ENCODE measurements around the gene CDC5L. TPM values are rescaled to one million over a fixed set of nuclear protein-coding genes. Genes with fewer than 3 reads are reported as not detected.

Gene CDC5L
- polyA plus RNA-seq, 3 donors = 4.9 to 10.2 (median 7.4) TPM

DNA sequence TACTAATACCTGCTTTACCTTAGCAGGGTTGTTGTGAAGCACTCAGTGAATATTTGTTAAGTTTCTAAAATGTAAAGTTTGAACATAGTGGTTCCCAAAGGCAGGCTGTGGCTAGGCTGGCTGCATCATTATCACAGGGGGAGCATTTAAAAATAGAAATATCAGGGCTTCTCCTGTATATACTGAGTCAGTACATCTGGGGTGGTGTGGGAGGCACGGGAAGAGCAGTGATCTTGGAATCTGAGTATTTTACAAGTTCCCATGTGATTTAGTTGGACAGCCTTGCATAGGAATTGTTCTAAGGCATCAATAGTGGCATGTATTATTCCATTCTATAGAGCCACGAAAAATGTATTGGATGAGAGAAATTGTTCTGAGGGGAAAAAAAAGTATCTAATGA, 8.0 kb downstream of the CDC5L start:
- 100% methylated on average over 1 of the region's 2 CpGs for WGBS (ENCODE audit: insufficient coverage)
- H3K4me1 Mint-ChIP-seq = peaks cover under 1% of the 10 kb centered on the region
- H3K36me3 ChIP-seq (replicated peaks in 1 of 2; ENCODE audit: control insufficient read depth in 1 of 2, insufficient read depth in 2 of 2, low read length in 2 of 2) = peaks cover 86 to 94% of the 10 kb centered on the region in 2 donors

DNA sequence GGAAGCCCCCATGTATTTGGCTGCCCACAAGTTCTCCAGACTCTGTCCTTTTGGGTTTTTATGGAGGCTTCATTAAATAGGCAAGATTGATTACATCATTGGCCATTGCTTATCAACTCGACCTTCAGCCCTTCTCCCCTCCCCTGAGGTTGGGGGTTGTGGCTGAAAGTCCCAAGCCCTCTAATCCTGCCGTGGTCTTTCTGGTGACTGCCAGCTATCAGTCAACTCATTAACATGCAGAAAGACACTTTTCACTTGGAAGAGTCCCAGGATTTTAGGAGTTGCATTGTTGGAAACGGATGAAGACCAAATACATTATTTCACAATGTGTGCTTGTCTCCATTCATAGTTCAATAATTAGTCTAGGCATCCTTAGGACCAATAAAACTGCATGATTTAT, 9.5 kb downstream of the CDC5L start:
- Histone ChIP-seq H3K4me2 (replicated peaks; ENCODE audit: extremely low read depth, low read length, poor library complexity, severe bottlenecking) (no peak overlapping the region), H3K27me3 (ENCODE audit: control insufficient read depth in 2 of 2, insufficient read depth in 2 of 2, low read length in 2 of 2) (no peaks in the 10 kb centered on the region), H3K79me2 (ENCODE audit: insufficient read depth, low read length) (peaks cover 47% of the 10 kb centered on the region), H3K36me3 (replicated peaks in 1 of 2; ENCODE audit: control insufficient read depth in 1 of 2, insufficient read depth in 2 of 2, low read length in 2 of 2) (peaks cover 86 to 93% of the 10 kb centered on the region in 2 donors), H4K20me1 (ENCODE audit: insufficient read depth, low read length) (peaks cover 89% of the 10 kb centered on the region), H2AFZ (ENCODE audit: insufficient read depth, low read depth, low read length, poor library complexity, severe bottlenecking) (no peak overlapping the region), H3K27ac (ENCODE audit: low read depth in 1 of 2, low read length in 2 of 2) (no peak overlapping the region), H3K4me3 (replicated peaks in 1 of 3; ENCODE audit: low read depth in 2 of 3, low read length in 3 of 3) (no peak overlapping the region), H3K9me3 (replicated peaks in 1 of 2; ENCODE audit: control insufficient read depth in 1 of 2, insufficient read depth in 1 of 2, low read length in 2 of 2) (no peaks in the 10 kb centered on the region), H3K4me1 (ENCODE audit: control insufficient read depth in 1 of 2, insufficient read depth in 2 of 2, low read length in 2 of 2) (no peaks in the 10 kb centered on the region), H3K9ac (ENCODE audit: insufficient read depth, low read length, poor library complexity, severe bottlenecking) (no peak overlapping the region)
- no peak overlapping the region for H3K27ac Mint-ChIP-seq
- H3K27me3 Mint-ChIP-seq (ENCODE audit: low read depth in 3 of 3) = no peaks in the 10 kb centered on the region
- H3K9me3 Mint-ChIP-seq = peaks cover 0 to 3% (median 0%) of the 10 kb centered on the region in 7 donors
- H3K36me3 Mint-ChIP-seq = peaks cover 78 to 86% of the 10 kb centered on the region in 2 donors
- TF ChIP-seq, protein P1, sequence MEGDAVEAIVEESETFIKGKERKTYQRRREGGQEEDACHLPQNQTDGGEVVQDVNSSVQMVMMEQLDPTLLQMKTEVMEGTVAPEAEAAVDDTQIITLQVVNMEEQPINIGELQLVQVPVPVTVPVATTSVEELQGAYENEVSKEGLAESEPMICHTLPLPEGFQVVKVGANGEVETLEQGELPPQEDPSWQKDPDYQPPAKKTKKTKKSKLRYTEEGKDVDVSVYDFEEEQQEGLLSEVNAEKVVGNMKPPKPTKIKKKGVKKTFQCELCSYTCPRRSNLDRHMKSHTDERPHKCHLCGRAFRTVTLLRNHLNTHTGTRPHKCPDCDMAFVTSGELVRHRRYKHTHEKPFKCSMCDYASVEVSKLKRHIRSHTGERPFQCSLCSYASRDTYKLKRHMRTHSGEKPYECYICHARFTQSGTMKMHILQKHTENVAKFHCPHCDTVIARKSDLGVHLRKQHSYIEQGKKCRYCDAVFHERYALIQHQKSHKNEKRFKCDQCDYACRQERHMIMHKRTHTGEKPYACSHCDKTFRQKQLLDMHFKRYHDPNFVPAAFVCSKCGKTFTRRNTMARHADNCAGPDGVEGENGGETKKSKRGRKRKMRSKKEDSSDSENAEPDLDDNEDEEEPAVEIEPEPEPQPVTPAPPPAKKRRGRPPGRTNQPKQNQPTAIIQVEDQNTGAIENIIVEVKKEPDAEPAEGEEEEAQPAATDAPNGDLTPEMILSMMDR (IDR thresholded peaks at IDR 0.05) = no peak
- H3K4me3 Mint-ChIP-seq = no peak overlapping the region
- intact Hi-C loops (cut with micrococcal nuclease) = no loop called here
- no peak for DNase-seq
- H3K4me1 Mint-ChIP-seq = no peaks in the 10 kb centered on the region
- WGBS (ENCODE audit: insufficient coverage) = no CpG with 5 or more reads among the region's 3 CpGs

More for the DNA sequence above, 8.0 kb downstream of the CDC5L start:
- no peak overlapping the region for H2AFZ ChIP-seq (ENCODE audit: insufficient read depth, low read depth, low read length, poor library complexity, severe bottlenecking)
- no peak overlapping the region for H3K4me3 ChIP-seq (replicated peaks in 1 of 3; ENCODE audit: low read depth in 2 of 3, low read length in 3 of 3)
- H3K9me3 Mint-ChIP-seq = no peaks in the 10 kb centered on the region
- no peaks in the 10 kb centered on the region for H3K27me3 ChIP-seq (ENCODE audit: control insufficient read depth in 2 of 2, insufficient read depth in 2 of 2, low read length in 2 of 2)
- peaks cover 78 to 86% of the 10 kb centered on the region in 2 donors for H3K36me3 Mint-ChIP-seq
- no peak overlapping the region for H3K4me2 ChIP-seq (replicated peaks; ENCODE audit: extremely low read depth, low read length, poor library complexity, severe bottlenecking)
- TF ChIP-seq, protein P1 (IDR thresholded peaks at IDR 0.05) = no peak
- no peaks in the 10 kb centered on the region for H3K9me3 ChIP-seq (replicated peaks in 1 of 2; ENCODE audit: control insufficient read depth in 1 of 2, insufficient read depth in 1 of 2, low read length in 2 of 2)
- no peak overlapping the region for H3K27ac Mint-ChIP-seq
- intact Hi-C loops (cut with micrococcal nuclease) = no loop called here
- H3K27me3 Mint-ChIP-seq (ENCODE audit: low read depth in 3 of 3) = no peaks in the 10 kb centered on the region
- no peak for DNase-seq
- H3K9ac ChIP-seq (ENCODE audit: insufficient read depth, low read length, poor library complexity, severe bottlenecking) = no peak overlapping the region
- no peaks in the 10 kb centered on the region for H3K4me1 ChIP-seq (ENCODE audit: control insufficient read depth in 1 of 2, insufficient read depth in 2 of 2, low read length in 2 of 2)
- peaks cover 49% of the 10 kb centered on the region for H3K79me2 ChIP-seq (ENCODE audit: insufficient read depth, low read length)
- H3K4me3 Mint-ChIP-seq = no peak overlapping the region
- peaks cover 90% of the 10 kb centered on the region for H4K20me1 ChIP-seq (ENCODE audit: insufficient read depth, low read length)
- no peak overlapping the region for H3K27ac ChIP-seq (ENCODE audit: low read depth in 1 of 2, low read length in 2 of 2)
